K562 (cell line): ENCODE data around the gene CNNM2. TPM values are rescaled to one million over a fixed set of nuclear protein-coding genes. Genes with fewer than 3 reads are reported as not detected.

Experiments used
- ATAC-seq: fragments of 200-7000 bp; cut with Tn5 transposase; 3 replicates; pipeline ENCODE4 v1.9.1; 2020; ENCODE audit warnings: moderate library complexity
- BruUV-seq: library from RNA; stranded (reverse); fragments of 400-500 nt; replicated peaks from 2 replicates; lab custom pipeline; 2021; lab: Mats Ljungman, UMichigan
- CTCF ChIA-PET: fragments of 300-600 bp; formaldehyde crosslinking; extraction: SDS; loops from one replicate; lab custom pipeline; 2021; ENCODE audit warnings: low intra/inter-chr PET ratio; lab: Yijun Ruan, JAX
- POLR2A ChIA-PET: fragments of 300-600, 350-650 bp; sonication (Branson Sonifier 250); formaldehyde crosslinking; extraction: SDS; loops from one replicate; lab custom pipeline; 2021; ENCODE audit warnings: antibody characterized with exemption, inconsistent platforms; lab: Yijun Ruan, JAX
- DNase-seq, 4 experiments: peaks; one replicate each; pipeline versions ENCODE4 v3.0.0 to v3.0.0-alpha.2; 2011 to 2018; ENCODE audit warnings: low spot score in 3 of 4, mixed read lengths in 3 of 4; ENCODE audit errors: extremely low read depth in 1 of 4
- FAIRE-seq: peaks from 2 replicates; lab custom pipeline; 2011; peaks lifted over from hg19 to GRCh38; lab: Jason Lieb, UNC
- H2AFZ ChIP-seq: 2 replicates; pipeline ENCODE4 v1.6.0; 2011; ENCODE audit warnings: low read depth, low read length, control low read depth, inconsistent platforms
- H3K27ac ChIP-seq: fragments of 200-600 bp; 3 replicates; pipeline ENCODE4 v1.8.0; 2011; ENCODE audit warnings: low read depth, mild to moderate bottlenecking, control low read depth, inconsistent platforms, low read length, moderate library complexity, mixed read lengths; ENCODE audit errors: extremely low read depth
- H3K27me3 ChIP-seq, 2 experiments: fragments of 300-600 bp in 1 of 2; 2 replicates in 1 of 2; 3 replicates in 1 of 2; pipeline versions ENCODE4 v1.6.0 to v1.8.0; 2011; ENCODE audit warnings: inconsistent platforms in 2 of 2, low read length in 2 of 2, mild to moderate bottlenecking in 1 of 2, mixed read lengths in 1 of 2, moderate library complexity in 1 of 2; ENCODE audit not compliant: control insufficient read depth in 2 of 2, insufficient read depth in 2 of 2
- H3K36me3 ChIP-seq: fragments of 300-600 bp; 3 replicates; pipeline ENCODE4 v1.8.0; 2011; ENCODE audit warnings: mild to moderate bottlenecking, low read length, inconsistent platforms; ENCODE audit not compliant: control insufficient read depth, insufficient read depth
- H3K4me1 ChIP-seq, 2 experiments: fragments of 200-600 bp in 1 of 2; replicated peaks in 1 of 2; 2 replicates in 1 of 2; 3 replicates in 1 of 2; pipeline versions ENCODE4 v1.5.1 to v1.8.0; 2011; ENCODE audit warnings: inconsistent platforms in 2 of 2, low read length in 2 of 2, mild to moderate bottlenecking in 1 of 2, mixed read lengths in 1 of 2, moderate library complexity in 1 of 2; ENCODE audit not compliant: control insufficient read depth in 2 of 2, insufficient read depth in 2 of 2
- H3K4me2 ChIP-seq: 2 replicates; pipeline ENCODE4 v1.6.1; 2011; ENCODE audit warnings: low read length, control low read depth, inconsistent platforms, mixed read lengths; ENCODE audit not compliant: insufficient read depth
- H3K4me3 ChIP-seq: fragments of 200-600 bp; sonication (generic), shearing (Covaris generic); 2 replicates; pipeline ENCODE4 v1.5.1; 2016; ENCODE audit warnings: control low read depth, inconsistent platforms
- H3K79me2 ChIP-seq: fragments of 200-600 bp; 3 replicates; pipeline ENCODE4 v1.8.0; 2011; ENCODE audit warnings: low read length, inconsistent platforms; ENCODE audit not compliant: control insufficient read depth, insufficient read depth
- H3K9ac ChIP-seq, 2 experiments: 2 replicates each; pipeline versions ENCODE4 v1.6.0 to v1.6.1; 2011; ENCODE audit warnings: low read depth in 2 of 2, low read length in 2 of 2, control low read depth in 1 of 2, inconsistent platforms in 1 of 2, mild to moderate bottlenecking in 1 of 2, mixed read lengths in 1 of 2; ENCODE audit not compliant: insufficient read depth in 1 of 2
- H3K9me1 ChIP-seq: one replicate; pipeline ENCODE4 v1.6.0; 2011; ENCODE audit warnings: inconsistent platforms, mild to moderate bottlenecking, low read length, moderate library complexity; ENCODE audit not compliant: control insufficient read depth, insufficient read depth
- H3K9me3 ChIP-seq: replicated peaks from 2 replicates; pipeline ENCODE4 v1.5.1; 2011; ENCODE audit warnings: low read depth, low read length, inconsistent platforms; ENCODE audit not compliant: control insufficient read depth, insufficient read depth
- H4K20me1 ChIP-seq: replicated peaks from 2 replicates; pipeline ENCODE4 v1.6.1; 2011; ENCODE audit warnings: low read length, inconsistent platforms, mixed read lengths; ENCODE audit not compliant: control insufficient read depth, insufficient read depth
- WGBS: fragments of 100-300 bp; shearing (Covaris generic); methylation state at CpG from one replicate; pipeline ENCODE4 v1.1.6; 2016; ENCODE audit warnings: low coverage, mixed read lengths; ENCODE audit not compliant: insufficient coverage; ENCODE audit errors: missing lambda C conversion rate; 5-methylcytosine and 5-hydroxymethylcytosine counted together
- in situ Hi-C: fragments of 300-500 bp; cut with MboI; formaldehyde crosslinking; loops from 4 replicates; pipeline ENCODE4 v1.15.0; 2018; ENCODE audit warnings: inconsistent platforms, mixed read lengths
- intact Hi-C: fragments of 100-400 bp; cut with micrococcal nuclease; formaldehyde crosslinking; loops from 2 replicates; pipeline ENCODE4 v1.14.2; 2022
- polyA plus RNA-seq, 8 experiments: library from polyadenylated mRNA; depleted of rRNA in 4 of 8; stranded (reverse) in 5 of 8; unstranded in 3 of 8; fragments of >200 nt; fragmentation: Nextera tagmentation in 2 of 8; fragmentation: Illumina TruSeq in 1 of 8; extraction: Ambion mirVana in 2 of 8; extraction: Trizol in 1 of 8; gene quantifications; 2 replicates each; pipeline versions ENCODE4 v1.2.1 to v1.2.3, GENCODE V29; 2011 to 2014; ENCODE audit warnings: inconsistent platforms in 1 of 8, missing spikeins in 1 of 8
- total RNA-seq, 7 experiments: library from RNA; depleted of rRNA in 6 of 7; stranded (reverse); fragments of >200 nt in 6 of 7; fragmentation: Illumina TruSeq in 2 of 7; extraction: Trizol in 2 of 7; gene quantifications; 2 replicates each; pipeline versions ENCODE4 v1.2.1 to v1.2.3, GENCODE V29; 2011 to 2021; ENCODE audit warnings: low replicate concordance in 1 of 7
- TF ChIP-seq, protein P1 (sequence below): sonication (generic); formaldehyde crosslinking; IDR thresholded peaks from 2 replicates; pipeline ENCODE4 v1.8.0; 2022; ENCODE audit warnings: missing genetic modification reagents, mild to moderate bottlenecking, borderline replicate concordance
- TF ChIP-seq, protein P2 (sequence below): sonication (generic); formaldehyde crosslinking; IDR thresholded peaks from 2 replicates; pipeline ENCODE4 v1.8.0; 2023; ENCODE audit warnings: missing genetic modification reagents, mild to moderate bottlenecking, borderline replicate concordance
- TF ChIP-seq, protein P3 (sequence below), 3 experiments: IDR thresholded peaks in 2 of 3; conservative IDR thresholded peaks in 1 of 3; 2 replicates each; pipeline ENCODE4 v1.5.1; 2011 to 2012; ENCODE audit warnings: low read length in 3 of 3, mild to moderate bottlenecking in 3 of 3, control low read depth in 2 of 3, improper control_type of control experiment in 1 of 3, inconsistent platforms in 1 of 3, low read depth in 1 of 3, mixed read lengths in 1 of 3, moderate library complexity in 1 of 3; ENCODE audit not compliant: insufficient read depth in 2 of 3

CNNM2 gene
- total and polyA plus RNA-seq, 9 of the 15 experiments (the other 6 are each of a cell fraction or from before 2014, with no cell fraction given) = 0.21 to 5.0 (median 1.3) TPM

DNA sequence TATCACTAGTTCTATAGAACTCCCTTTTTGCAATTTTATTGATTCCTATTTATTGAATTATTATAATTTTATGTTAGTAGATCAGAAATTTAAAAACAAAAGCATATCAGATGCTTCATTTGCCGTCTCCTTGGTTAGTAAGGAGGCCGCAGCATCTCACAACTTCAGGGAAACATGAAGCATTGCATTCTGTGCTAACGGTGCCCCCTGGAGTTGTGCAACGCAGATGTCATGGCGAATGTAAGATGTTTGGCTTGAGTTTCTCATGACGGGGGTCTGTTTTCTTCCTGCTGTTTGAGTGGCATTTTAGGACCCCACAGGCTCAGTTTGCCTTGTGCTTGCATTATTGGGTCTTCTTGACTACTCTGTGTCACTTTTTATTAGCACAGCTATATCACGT, 124.8 kb downstream of the CNNM2 start:
- DNase-seq = no peak
- Histone ChIP-seq H3K4me3 (no peak overlapping the region), H3K27ac (no peak overlapping the region), H3K9ac (no peak overlapping the region), H3K79me2 (no peaks in the 10 kb centered on the region), H3K9me3 (no peaks in the 10 kb centered on the region), H3K27me3 (no peaks in the 10 kb centered on the region), H2AFZ (no peak overlapping the region), H3K36me3 (no peaks in the 10 kb centered on the region), H4K20me1 (no peaks in the 10 kb centered on the region), H3K4me1 (peaks cover 19 to 22% of the 10 kb centered on the region in 2 experiments), H3K4me2 (no peak overlapping the region), H3K9me1 (no peaks in the 10 kb centered on the region)
- TF ChIP-seq, protein P1, sequence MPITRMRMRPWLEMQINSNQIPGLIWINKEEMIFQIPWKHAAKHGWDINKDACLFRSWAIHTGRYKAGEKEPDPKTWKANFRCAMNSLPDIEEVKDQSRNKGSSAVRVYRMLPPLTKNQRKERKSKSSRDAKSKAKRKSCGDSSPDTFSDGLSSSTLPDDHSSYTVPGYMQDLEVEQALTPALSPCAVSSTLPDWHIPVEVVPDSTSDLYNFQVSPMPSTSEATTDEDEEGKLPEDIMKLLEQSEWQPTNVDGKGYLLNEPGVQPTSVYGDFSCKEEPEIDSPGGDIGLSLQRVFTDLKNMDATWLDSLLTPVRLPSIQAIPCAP (CRISPR knock-in tag) = no peak
- TF ChIP-seq, protein P2, sequence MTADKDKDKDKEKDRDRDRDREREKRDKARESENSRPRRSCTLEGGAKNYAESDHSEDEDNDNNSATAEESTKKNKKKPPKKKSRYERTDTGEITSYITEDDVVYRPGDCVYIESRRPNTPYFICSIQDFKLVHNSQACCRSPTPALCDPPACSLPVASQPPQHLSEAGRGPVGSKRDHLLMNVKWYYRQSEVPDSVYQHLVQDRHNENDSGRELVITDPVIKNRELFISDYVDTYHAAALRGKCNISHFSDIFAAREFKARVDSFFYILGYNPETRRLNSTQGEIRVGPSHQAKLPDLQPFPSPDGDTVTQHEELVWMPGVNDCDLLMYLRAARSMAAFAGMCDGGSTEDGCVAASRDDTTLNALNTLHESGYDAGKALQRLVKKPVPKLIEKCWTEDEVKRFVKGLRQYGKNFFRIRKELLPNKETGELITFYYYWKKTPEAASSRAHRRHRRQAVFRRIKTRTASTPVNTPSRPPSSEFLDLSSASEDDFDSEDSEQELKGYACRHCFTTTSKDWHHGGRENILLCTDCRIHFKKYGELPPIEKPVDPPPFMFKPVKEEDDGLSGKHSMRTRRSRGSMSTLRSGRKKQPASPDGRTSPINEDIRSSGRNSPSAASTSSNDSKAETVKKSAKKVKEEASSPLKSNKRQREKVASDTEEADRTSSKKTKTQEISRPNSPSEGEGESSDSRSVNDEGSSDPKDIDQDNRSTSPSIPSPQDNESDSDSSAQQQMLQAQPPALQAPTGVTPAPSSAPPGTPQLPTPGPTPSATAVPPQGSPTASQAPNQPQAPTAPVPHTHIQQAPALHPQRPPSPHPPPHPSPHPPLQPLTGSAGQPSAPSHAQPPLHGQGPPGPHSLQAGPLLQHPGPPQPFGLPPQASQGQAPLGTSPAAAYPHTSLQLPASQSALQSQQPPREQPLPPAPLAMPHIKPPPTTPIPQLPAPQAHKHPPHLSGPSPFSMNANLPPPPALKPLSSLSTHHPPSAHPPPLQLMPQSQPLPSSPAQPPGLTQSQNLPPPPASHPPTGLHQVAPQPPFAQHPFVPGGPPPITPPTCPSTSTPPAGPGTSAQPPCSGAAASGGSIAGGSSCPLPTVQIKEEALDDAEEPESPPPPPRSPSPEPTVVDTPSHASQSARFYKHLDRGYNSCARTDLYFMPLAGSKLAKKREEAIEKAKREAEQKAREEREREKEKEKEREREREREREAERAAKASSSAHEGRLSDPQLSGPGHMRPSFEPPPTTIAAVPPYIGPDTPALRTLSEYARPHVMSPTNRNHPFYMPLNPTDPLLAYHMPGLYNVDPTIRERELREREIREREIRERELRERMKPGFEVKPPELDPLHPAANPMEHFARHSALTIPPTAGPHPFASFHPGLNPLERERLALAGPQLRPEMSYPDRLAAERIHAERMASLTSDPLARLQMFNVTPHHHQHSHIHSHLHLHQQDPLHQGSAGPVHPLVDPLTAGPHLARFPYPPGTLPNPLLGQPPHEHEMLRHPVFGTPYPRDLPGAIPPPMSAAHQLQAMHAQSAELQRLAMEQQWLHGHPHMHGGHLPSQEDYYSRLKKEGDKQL = no peak
- TF ChIP-seq, protein P3, sequence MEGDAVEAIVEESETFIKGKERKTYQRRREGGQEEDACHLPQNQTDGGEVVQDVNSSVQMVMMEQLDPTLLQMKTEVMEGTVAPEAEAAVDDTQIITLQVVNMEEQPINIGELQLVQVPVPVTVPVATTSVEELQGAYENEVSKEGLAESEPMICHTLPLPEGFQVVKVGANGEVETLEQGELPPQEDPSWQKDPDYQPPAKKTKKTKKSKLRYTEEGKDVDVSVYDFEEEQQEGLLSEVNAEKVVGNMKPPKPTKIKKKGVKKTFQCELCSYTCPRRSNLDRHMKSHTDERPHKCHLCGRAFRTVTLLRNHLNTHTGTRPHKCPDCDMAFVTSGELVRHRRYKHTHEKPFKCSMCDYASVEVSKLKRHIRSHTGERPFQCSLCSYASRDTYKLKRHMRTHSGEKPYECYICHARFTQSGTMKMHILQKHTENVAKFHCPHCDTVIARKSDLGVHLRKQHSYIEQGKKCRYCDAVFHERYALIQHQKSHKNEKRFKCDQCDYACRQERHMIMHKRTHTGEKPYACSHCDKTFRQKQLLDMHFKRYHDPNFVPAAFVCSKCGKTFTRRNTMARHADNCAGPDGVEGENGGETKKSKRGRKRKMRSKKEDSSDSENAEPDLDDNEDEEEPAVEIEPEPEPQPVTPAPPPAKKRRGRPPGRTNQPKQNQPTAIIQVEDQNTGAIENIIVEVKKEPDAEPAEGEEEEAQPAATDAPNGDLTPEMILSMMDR (IDR thresholded peaks at IDR 0.05 in 2 of 3, conservative IDR thresholded peaks at IDR 0.05 in 1 of 3; ENCODE audit: insufficient read depth in 2 of 3, low read depth in 1 of 3, low read length in 3 of 3) = 0 out of 6 replicates have a peak, but pooled peaks of 2 of the 3 experiments have one; percentile 4 to 40
- 88% methylated on average over 7 of the region's 7 CpGs for WGBS
- intact Hi-C loops (no loop called here), in situ Hi-C loops (no loop called here)
- ATAC-seq = no peak
- ChIA-PET POLR2A (no interaction called here), CTCF (no interaction called here)
- no peak for FAIRE-seq
- BruUV-seq = no TSS peak
